Nephron progenitor cell (in vitro differentiated cells): ENCODE data around the gene PJA2.

Experiments used
- DNase-seq: peaks from one replicate; pipeline ENCODE4 v3.0.0; 2021
- H3K27ac Mint-ChIP-seq: 2 replicates; pipeline ENCODE4 v1.8.0; 2021; ENCODE audit warnings: mild to moderate bottlenecking, moderate library complexity, mixed read lengths
- H3K27me3 Mint-ChIP-seq: 2 replicates; pipeline ENCODE4 v1.8.0; 2021; ENCODE audit warnings: mild to moderate bottlenecking, low read depth, mixed read lengths; ENCODE audit not compliant: poor library complexity
- H3K36me3 Mint-ChIP-seq: 2 replicates; pipeline ENCODE4 v1.8.0; 2021; ENCODE audit warnings: low read depth, mixed read lengths
- H3K4me1 Mint-ChIP-seq: 2 replicates; pipeline ENCODE4 v1.8.0; 2021; ENCODE audit warnings: mixed read lengths
- H3K4me3 Mint-ChIP-seq: 2 replicates; pipeline ENCODE4 v1.8.0; 2021; ENCODE audit warnings: mild to moderate bottlenecking, moderate library complexity, mixed read lengths
- H3K9me3 Mint-ChIP-seq: 2 replicates; pipeline ENCODE4 v1.8.0; 2021; ENCODE audit warnings: mild to moderate bottlenecking, moderate library complexity, mixed read lengths
- TF ChIP-seq, protein P1 (sequence below): fragments of 200-600 bp; sonication (generic); IDR thresholded peaks from 2 replicates; pipeline ENCODE4 v1.5.0; 2021; ENCODE audit warnings: antibody characterized with exemption

Gene PJA2

DNA sequence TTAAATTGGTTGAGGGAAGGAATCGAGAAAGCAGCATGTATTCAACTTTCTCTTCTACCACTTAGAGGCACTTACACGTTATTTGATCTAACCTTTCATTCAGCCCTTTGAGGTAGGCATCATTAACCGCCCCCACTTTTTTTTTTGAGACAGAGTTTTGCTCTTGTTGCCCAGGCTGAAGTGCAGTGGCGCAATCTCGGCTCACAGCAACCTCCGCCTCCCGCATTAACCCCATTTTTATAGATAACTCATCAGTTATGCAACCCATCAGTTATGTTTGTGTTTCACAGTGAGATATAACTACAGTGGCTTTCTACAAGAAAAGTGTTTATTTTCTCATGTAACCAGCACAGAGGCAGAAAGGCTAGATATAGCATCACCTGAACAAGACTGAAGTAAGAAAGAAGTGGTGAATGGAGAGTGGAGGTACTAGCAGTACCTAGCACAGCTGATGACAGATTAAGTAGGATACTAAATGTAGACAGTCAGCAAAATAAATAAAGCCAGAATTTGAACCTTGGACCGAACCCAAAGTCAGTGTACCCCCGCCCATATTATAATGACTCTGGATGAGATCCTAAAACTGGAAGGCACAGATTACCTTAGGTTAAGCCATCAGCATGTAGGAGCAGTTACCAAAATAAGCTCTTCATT, 91.2 kb downstream of the PJA2 start:
- DNase-seq, result no peak
- TF ChIP-seq, protein P1, sequence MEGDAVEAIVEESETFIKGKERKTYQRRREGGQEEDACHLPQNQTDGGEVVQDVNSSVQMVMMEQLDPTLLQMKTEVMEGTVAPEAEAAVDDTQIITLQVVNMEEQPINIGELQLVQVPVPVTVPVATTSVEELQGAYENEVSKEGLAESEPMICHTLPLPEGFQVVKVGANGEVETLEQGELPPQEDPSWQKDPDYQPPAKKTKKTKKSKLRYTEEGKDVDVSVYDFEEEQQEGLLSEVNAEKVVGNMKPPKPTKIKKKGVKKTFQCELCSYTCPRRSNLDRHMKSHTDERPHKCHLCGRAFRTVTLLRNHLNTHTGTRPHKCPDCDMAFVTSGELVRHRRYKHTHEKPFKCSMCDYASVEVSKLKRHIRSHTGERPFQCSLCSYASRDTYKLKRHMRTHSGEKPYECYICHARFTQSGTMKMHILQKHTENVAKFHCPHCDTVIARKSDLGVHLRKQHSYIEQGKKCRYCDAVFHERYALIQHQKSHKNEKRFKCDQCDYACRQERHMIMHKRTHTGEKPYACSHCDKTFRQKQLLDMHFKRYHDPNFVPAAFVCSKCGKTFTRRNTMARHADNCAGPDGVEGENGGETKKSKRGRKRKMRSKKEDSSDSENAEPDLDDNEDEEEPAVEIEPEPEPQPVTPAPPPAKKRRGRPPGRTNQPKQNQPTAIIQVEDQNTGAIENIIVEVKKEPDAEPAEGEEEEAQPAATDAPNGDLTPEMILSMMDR, result no peak
- Mint-ChIP-seq H3K9me3 (no peaks in the 10 kb centered on the region), H3K4me1 (peaks cover 9% of the 10 kb centered on the region), H3K27ac (peak overlapping the region; percentile 15), H3K36me3 (peaks cover 7% of the 10 kb centered on the region), H3K27me3 (no peaks in the 10 kb centered on the region), H3K4me3 (no peak overlapping the region)

DNA sequence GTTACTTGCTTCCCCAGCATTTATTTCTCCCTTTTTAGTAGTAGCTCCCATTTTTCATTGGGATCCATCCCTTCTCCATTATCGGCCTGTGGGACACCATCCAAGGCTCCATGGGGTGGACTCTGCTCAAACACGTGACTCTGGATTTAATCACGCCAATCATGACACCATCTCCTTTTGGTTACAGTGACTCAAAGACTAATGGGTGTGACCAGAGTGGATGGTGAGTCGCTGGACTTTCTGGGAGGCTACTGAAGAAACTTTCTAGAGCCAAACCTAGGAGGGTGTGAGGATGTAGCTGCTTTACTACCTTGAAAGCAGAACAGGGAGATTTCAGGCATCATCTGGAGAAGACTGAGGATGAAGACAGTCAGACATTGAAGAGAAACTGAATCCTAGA, 93.1 kb downstream of the PJA2 start:
- H3K27me3 Mint-ChIP-seq, result no peaks in the 10 kb centered on the region
- DNase-seq, result no peak
- peaks cover 17% of the 10 kb centered on the region for H3K4me1 Mint-ChIP-seq
- peak overlapping the region; percentile 67 for H3K27ac Mint-ChIP-seq
- TF ChIP-seq, protein P1, result no peak
- no peaks in the 10 kb centered on the region for H3K9me3 Mint-ChIP-seq
- no peak overlapping the region for H3K4me3 Mint-ChIP-seq
- H3K36me3 Mint-ChIP-seq, result peaks cover 5% of the 10 kb centered on the region

DNA sequence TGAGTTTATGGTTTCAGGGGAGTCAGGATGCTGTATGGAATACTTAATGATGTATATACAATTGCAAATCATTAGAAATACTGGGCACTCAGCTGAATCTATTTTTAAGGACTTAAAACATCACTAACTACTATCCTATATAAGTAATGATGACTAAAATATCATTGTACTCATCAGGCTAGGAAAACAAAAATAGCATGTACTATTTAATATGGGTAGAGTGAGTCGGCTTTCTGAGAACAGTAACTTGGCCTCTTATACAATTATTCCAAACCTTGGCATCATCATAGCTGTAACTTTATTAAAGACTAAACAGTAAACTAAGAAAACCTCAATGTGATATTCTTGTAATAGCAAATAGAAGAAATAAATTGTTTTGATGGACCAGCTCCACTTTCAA, 94.5 kb downstream of the PJA2 start:
- Mint-ChIP-seq H3K4me3 (no peak overlapping the region), H3K27me3 (no peaks in the 10 kb centered on the region), H3K9me3 (no peaks in the 10 kb centered on the region), H3K27ac (no peak overlapping the region), H3K36me3 (peaks cover 1% of the 10 kb centered on the region), H3K4me1 (peaks cover 17% of the 10 kb centered on the region)
- TF ChIP-seq, protein P1, result no peak
- DNase-seq, result no peak

DNA sequence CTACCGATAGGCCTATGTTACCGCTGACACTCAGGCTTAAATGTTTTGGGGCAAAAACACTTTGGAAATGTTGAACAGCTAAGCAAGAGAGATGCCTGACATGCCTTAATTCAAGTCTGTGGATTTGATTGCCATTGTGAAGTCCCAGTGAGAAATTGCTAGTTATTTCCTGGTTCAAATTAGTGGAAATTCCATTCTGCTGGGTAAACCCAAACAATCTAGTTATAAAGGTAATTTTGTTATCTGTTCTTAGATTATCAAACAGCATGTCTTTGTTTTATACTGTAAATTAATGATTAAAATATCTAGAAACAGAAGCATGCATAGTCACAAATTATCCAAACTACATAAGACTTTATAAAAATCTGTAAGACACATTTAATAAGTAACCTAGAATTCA, 96.6 kb downstream of the PJA2 start:
- H3K9me3 Mint-ChIP-seq, result no peaks in the 10 kb centered on the region
- no peaks in the 10 kb centered on the region for H3K36me3 Mint-ChIP-seq
- no peak overlapping the region for H3K4me3 Mint-ChIP-seq
- H3K27me3 Mint-ChIP-seq, result peaks cover 5% of the 10 kb centered on the region
- DNase-seq, result no peak
- TF ChIP-seq, protein P1, result no peak
- no peak overlapping the region for H3K27ac Mint-ChIP-seq
- peaks cover 17% of the 10 kb centered on the region for H3K4me1 Mint-ChIP-seq

DNA sequence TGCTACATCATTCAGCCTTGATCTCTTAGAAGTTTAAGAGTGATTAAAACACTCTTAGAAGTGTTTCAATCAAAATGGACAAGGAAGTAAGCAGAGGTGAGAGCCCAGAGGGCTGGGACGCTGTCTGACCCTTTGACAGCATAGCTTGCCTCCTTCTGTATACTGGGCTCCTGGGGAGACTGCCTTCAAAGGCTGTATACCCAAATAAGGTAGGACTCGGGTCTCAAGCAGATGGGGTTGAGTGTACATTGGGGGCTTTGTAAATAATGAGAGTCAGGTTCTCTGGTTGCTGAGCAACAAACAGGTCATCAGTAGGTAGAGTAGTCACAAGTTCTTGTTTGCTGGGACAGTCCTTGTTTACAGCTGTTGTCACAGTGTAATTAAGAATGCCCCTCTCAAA, 97.1 kb downstream of the PJA2 start:
- no peak overlapping the region for H3K27ac Mint-ChIP-seq
- no peaks in the 10 kb centered on the region for H3K9me3 Mint-ChIP-seq
- H3K27me3 Mint-ChIP-seq, result peaks cover 6% of the 10 kb centered on the region

DNA sequence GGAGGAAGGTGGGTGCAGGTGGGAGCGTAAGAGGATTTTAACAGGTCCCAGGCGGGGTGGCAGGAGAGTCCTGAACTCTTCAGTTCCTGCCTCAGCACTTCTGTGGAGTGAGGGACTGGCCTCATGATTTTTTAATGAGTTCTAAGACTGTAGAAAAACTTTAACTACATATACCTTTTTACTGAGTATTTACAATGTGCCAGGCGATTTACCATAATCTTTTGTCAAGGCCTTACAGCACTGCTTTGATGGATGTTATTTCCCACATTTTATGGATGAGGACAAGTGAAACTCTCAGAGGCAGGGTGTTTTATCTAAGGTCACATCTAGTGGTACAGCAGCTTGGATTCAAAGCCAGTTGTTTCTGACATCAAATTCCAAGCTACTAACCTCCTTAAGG, 99.5 kb downstream of the PJA2 start:
- Mint-ChIP-seq H3K36me3 (no peaks in the 10 kb centered on the region), H3K27ac (no peak overlapping the region), H3K4me3 (no peak overlapping the region), H3K4me1 (peaks cover 8% of the 10 kb centered on the region), H3K9me3 (no peaks in the 10 kb centered on the region), H3K27me3 (peaks cover 6% of the 10 kb centered on the region)
- no peak for DNase-seq
- TF ChIP-seq, protein P1, result no peak

More for the DNA sequence above, 97.1 kb downstream of the PJA2 start:
- peaks cover 17% of the 10 kb centered on the region for H3K4me1 Mint-ChIP-seq
- DNase-seq, result no peak
- TF ChIP-seq, protein P1, result no peak
- H3K36me3 Mint-ChIP-seq, result no peaks in the 10 kb centered on the region
- no peak overlapping the region for H3K4me3 Mint-ChIP-seq
